PC-9 (cell line): ENCODE measurements around the gene ZP1.

Source experiments
- EZH2 ChIP-seq: fragments of 200-600 bp; sonication (generic); IDR thresholded peaks from 2 replicates; pipeline ENCODE4 v1.8.0; 2017; ENCODE audit warnings: antibody characterized with exemption, low read depth
- TF ChIP-seq, protein P1 (sequence below): fragments of 200-600 bp; sonication (generic); conservative IDR thresholded peaks from 2 replicates; pipeline ENCODE4 v1.6.1; 2017; ENCODE audit warnings: mixed run types, antibody characterized with exemption, mild to moderate bottlenecking, moderate library complexity

DNA sequence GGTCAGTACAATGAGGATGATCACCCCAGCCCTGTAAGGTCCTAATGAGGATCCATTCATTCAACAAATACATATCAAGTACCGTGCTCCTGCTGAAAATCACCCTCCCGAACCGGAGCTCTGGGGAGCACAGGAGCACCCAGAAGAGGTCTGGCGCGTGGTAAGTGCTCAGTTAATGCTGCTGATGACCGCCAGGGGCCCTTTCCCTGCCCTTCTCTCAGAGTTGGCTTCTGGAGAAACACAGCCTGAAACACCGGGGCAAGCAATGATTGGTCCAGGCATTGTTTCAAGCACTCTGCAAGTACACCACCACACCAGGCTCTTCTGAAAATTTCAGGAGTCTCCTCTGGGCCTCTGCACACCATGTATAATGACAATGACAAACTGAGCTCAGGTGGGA lies 29.2 kb upstream of the ZP1 start:
- TF ChIP-seq, protein P1, sequence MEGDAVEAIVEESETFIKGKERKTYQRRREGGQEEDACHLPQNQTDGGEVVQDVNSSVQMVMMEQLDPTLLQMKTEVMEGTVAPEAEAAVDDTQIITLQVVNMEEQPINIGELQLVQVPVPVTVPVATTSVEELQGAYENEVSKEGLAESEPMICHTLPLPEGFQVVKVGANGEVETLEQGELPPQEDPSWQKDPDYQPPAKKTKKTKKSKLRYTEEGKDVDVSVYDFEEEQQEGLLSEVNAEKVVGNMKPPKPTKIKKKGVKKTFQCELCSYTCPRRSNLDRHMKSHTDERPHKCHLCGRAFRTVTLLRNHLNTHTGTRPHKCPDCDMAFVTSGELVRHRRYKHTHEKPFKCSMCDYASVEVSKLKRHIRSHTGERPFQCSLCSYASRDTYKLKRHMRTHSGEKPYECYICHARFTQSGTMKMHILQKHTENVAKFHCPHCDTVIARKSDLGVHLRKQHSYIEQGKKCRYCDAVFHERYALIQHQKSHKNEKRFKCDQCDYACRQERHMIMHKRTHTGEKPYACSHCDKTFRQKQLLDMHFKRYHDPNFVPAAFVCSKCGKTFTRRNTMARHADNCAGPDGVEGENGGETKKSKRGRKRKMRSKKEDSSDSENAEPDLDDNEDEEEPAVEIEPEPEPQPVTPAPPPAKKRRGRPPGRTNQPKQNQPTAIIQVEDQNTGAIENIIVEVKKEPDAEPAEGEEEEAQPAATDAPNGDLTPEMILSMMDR: no peak
- TF ChIP-seq EZH2: no peak
